ENCODE measurements around the gene ATP5PB.

Gene ATP5PB

DNA sequence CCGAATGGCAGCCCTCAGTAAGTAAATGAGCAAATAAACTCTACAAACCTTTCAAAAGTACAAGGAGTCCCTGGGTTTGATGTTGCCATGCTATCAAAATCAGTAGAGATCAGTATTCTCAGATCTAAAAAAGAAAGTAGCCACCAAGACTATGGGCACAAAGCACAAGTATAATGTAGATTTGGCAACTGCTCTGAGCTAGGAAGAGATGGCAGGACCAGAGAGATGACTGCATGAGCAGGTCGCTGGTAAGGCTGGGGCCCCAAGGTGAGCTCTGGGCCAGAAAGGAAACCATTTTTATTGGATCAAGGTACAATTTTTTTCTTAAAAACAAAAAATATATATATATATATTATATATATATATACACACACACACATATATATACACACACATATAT lies 57.3 kb downstream of the ATP5PB start:
- DNase-seq = no peak

DNA sequence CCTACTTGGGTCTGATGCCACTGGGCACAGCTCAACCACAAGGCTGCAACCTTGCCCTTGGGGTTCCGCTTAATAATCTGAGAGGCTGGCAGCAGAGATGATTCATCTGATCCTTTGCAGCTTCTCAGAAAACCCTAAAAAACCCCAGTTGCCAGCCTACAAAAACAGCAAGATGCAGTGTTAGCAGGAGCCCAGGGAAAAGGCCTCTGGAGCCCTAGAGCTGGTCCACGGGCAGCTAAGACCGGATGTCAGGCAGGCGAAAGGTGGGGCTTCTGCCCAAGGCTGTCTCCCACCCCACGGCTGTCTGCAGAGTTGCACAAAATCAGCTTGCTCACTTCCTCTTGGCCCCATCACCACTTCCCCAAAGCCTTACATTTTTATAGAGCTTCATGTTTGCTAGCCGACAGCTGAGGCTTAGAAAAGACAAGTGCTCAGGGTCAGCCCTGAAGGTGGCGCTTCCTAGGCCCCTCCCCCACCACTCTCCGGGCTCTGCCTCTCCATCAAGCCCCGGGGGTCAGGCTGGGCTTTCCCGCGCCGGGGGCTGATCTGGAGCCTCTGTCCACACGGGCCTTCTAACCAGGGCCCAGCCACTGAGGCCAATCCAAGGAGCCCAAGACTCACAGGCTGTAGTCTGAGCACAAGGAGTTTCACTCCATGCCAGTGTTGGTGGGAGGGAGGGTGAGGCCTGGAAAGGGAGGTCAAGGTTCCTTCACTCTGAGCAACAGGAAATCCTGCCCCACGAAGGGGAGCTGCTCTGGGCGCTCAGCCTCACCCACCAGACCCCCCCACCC lies 58.3 kb downstream of the ATP5PB start:
- peak in 35 of 56 donors; percentile 30 to 78 (median 58) for DNase-seq

GRCh38 chr1:111509997-111510375 lies 60.7 kb downstream of the ATP5PB start:
- DNase-seq = peak in 17 of 56 donors; percentile 9 to 69 (median 42)

GRCh38 chr1:111511370-111511769 lies 62.1 kb downstream of the ATP5PB start:
- DNase-seq = no peak

Data from amygdala (tissue), 56 donors.